Stimulated activated CD4-positive, alpha-beta T cell treated with anti-CD3 and anti-CD28 coated beads, Interleukin-4, amount 100 ng/mL, for 48 hours (primary cell): ENCODE results near the gene ARMC9.
"Not testable (repeated sequence)": the region's sequence is repeated elsewhere in the genome, so short reads cannot be mapped to it uniquely, and the experiment has no call there.

Source experiments
- DNase-seq, 2 donors: peaks; one replicate each; pipeline ENCODE4 v3.0.0-alpha.2; 2020; ENCODE audit warnings: low read depth in 2 of 2

ARMC9 gene

DNA sequence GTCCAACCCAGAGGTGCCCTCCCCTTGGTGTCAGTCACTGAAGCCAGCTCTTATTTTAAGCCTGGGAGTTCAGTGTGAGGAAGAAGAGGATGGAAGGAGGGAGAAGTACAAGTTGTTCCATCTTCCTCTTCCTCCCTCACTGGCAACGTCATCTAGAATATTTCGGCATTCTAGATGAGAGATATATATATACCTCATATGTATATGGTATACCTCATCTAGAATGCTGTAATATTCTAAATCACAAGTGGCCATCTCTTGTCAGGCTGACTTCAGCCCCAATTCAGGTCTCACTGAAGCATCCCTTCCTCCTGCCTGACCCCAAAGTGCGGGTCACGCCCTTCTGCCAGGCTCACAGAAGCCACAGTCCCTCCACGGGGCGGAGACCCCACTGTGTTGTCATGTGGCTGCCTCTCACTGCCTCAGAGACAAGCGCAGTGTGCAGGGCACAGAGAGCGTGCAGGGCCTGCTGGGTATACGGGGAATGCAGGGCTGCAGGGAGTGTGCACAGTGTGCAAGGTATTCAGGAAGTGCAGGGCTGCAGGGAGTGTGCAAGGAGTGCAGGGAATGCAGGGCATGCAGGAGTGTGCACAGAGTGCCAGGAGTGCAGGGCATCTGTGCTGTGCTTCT is 164.2 kb downstream of the ARMC9 start:
- DNase-seq, result no peak

DNA sequence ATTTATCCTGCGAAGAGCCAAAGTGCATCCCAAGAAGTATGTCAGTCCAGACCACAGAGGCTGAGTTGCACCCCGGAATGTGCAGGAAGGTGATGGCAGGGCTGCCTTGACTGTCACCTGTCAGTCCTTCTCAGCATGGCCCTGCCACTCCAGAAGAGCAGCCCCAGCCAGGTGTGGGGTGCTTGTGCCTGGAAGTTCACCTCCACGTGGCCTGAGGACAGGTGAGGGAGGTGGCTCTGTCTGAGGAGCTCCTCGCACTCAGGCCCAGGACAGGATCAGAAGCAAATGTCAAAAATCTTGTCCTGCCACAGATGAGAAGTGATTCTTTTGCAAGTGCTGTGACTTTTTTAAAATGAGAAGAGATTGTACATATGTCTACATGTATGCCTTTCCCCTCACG is 165.6 kb downstream of the ARMC9 start:
- DNase-seq, result no peak

DNA sequence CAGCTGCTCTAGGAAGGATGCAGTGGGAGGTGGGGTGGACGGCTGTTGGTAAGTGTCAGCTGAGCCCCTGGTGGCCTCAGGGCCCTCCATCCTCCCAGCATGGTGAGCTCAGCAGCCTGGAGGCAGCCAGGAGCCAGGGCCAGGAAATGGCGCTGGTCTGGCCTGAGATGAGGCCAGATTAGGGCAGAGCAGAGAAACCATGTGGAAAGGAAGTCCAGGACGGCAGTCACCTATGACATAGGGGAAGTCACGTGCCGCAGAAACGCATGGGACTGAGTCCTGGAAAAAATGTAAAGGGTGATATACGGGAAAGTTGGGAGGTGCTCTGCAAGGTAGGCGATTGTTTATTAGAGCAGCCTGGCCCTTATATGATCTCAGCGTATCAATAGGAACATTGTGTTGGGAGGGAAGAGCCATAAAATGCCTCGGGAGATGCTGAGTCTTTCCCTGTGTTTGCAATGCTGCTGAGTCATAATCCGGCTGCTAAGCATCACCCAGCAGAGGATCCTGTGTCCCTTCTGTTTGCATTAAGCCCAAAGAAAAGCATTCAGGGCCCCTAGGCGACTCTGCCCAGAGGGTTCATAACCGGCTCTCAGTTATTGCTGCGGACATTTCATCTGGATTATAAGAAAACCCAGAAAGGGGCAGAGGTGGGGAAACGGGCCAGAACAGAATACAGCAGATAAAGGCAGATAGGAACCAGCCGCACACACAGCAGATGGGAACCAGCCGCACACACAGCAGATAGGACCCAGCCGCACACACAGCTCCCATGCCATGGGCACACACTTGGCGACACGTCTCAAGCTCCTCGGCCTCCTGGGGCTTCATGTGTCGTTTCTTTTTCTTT is 166.8 kb downstream of the ARMC9 start:
- no peak for DNase-seq

DNA sequence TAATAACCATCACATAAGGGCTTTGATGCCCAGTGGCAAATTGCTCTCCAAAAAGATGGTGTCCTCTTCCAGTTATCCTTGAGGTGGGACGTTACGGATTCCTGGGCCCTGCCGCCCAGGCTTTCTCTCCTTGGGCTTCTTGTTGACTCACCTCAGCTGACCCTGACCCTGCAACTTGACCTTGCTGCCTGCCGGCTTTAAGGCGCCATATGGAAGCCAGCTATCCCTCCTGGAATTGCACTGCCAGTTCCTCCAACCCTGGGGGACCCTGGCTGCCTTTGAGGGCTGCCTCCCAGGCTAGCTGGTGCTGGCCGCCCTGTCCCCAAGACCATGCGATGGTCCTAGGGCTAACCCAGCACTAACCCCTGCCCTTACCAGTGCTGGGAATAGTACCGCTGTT is 168.7 kb downstream of the ARMC9 start:
- no peak for DNase-seq

DNA sequence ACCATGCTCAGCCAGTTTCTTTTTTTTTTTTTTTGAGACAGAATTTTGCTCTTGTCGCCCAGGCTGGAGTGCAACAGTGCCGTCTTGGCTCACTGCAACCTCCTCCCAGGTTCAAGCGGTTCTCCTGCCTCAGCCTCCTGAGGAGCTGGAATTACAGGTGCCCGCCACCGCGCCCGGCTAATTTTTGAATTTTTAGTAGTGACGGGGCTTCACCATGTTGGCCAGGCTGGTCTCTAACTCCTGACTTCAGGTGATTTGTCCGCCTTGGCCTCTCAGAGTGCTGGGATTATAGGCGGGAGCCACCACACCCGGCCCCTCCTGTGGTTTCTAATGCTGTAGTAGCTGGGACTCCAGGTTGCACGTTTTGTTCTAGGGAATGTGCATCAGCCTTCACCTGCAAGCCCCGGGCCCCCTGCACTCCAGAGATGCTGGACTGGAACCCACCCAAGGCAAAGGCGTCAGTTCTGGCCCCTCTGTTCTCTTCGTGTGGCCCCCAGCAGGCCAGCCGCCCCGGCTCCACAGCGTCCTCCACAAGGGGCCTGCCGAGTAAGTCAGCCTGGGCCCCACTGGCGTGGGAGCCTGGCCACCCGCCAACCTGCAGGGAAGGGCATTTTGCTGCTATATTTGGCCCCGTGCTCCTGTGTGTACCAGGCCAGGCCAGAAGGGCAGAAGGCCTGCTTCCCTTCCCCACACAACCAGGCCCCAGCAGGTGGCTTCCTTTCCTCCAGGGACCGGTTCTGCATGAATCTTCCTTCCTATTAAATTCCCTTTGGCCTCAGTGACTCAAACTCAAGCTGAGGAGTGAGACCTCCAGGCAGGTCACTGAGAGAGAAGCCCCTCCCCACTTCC is 171.4 kb downstream of the ARMC9 start:
- DNase-seq, result no peak

DNA sequence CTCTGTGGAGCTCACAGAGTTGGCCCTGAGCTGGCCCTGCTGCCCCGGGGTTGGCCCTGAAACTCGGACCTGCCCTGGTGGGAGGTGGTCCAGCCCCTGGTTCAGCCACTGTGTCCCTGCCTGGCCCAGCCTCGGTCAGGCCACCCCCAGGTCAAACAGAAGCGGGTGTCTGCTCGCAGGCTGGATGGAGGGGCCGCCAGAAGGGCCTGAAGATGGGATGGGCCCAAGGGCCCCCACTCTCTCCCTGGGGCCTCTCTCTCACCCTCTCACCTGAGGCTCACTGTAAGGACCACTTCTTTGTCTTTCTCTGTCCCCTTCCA is 172.0 kb downstream of the ARMC9 start:
- no peak for DNase-seq

DNA sequence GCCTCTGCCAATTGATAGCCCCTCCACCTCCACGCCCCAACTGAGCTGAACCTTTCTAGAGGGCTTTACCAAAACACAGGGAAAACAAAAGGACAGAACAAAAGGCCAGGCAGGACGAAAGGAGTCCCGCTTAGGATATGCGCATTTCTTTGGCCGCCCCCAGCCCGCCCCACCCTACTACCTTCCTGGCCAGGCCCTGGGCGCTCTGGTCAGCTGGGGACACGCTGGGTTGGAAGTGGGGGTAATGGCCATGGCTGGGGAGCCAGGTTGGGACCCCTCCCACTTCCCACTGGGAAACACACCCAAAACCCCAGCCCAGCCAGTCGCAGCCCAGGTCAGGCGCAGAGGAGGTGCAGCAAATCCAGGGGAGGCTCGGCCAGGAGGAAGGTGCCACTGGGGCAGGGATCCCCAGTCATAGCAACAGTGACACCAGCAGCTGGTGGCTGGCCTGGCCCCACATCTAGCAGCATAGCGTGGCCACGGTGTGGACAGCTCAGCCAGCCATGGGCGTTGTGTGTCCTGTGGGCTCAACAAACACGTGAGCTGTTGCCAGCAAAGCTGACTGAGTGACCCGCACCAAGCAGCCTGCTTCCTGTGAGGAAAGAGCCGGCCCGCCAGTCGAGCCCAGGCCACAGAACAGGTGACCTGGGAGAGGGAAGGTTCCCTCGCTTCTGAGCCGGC is 172.5 kb downstream of the ARMC9 start:
- no peak for DNase-seq

DNA sequence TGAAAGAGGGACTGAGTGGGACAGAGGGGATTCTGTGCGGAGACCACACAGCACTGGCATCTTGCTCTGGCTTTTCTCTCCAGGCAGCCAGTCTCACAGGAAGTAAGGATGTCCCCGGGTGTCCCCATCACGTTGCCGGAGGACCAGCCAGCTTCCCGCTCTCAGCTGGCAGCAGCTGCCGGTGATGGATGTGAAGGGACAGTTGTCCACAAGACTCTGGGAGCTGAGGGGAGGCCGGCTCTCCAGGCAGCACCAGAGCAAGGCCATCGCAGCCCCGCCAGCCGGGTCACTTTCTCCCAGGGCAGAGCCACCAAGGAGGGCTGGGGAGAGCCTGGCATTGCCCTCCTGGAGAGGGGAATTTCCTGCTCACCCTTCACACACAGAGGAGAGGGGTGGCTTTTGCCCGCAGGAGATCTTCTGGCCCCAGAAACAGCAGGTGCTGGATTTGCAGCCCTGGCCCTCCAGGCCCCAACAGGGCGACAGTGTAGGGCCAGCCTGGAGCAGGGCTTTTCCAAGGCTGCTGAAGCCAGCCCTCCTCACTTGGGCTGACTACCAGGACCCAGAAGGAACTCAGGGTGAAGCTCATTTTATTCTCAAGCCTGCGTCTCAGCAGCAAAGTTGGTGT is 173.1 kb downstream of the ARMC9 start:
- DNase-seq, result no peak

DNA sequence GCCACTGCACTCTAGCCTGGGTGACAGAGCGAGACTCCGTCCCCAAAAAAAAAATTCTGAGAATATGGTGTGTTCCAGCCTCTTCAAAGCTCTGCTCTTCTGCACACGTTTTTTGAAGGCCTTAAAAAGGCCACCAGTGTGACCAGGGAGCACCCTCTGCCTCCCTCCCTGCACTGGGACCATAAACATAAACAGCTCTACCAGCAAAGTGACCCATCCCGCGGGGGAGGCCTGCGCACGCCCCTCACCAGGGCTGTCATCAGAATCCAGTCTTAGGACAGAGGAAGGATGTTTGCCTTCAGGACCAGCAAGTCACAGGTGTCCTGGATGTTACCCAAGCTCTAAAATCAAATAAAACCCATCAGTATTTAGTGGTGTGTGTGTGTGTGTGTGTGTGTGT is 173.9 kb downstream of the ARMC9 start:
- no peak for DNase-seq

DNA sequence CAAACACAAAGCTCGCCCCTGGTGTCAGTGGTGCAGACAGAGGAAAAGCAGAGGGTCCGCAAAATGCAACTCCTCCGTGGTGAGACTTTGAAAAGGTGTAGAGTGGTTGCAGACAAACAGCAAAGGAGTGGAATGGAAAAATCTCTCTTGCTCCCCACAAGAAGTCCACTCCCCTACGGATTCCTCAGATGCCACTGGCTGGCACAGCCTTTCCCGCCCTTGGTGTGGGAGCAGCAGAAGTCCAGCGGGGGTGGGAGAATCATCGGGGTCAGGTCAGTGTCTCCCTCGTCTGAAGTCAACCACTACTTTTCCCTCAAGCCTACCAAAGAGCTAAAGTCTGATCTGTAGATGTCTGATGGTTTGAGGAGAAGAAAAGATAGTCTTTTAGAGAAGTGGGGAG is 174.8 kb downstream of the ARMC9 start:
- DNase-seq, result no peak

DNA sequence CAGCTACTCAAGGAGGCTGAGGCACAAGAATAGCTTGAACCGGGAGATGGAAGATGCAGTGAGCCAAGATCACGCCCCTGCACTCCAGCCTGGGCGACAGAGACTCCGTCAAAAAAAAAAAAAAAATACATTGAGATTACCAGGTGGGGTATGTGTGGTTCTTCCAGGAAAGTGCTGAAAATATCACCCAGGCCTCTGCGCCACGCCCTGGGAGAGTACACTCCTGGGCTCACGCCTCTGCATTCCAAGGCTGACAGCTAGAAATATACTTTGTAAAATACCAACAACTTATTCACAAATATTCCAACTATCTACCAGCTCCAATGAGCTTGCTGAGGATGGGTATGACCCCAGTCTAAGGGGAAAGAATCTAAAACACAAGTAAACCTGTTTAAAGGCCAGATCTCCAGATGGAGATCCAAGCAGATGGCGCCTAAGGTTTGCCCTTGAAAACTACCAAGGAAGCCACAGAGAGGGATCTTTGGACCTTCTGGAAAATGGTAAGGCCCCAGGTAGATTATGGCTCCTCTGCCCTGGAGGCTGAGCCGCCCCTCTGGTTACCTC is 175.4 kb downstream of the ARMC9 start:
- DNase-seq, result no peak

DNA sequence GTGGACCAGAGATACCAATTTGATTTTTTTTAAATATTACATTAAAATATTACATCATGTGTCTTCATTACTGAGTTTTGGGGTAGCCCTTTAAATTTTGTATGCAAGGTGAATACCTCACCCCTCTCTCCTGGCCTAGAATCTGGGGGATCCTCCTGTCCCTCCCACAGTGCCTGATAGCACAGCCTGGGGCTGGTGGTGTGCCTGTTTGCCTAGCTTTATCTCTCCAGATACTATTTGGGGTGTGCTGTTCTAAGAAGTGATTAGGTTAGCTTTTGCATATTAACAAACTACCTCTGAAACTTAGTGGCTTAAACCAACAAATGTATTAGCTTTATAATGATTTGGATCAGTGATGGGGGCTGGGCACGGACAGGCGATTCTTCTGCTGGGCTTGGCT is 176.3 kb downstream of the ARMC9 start:
- no peak for DNase-seq

DNA sequence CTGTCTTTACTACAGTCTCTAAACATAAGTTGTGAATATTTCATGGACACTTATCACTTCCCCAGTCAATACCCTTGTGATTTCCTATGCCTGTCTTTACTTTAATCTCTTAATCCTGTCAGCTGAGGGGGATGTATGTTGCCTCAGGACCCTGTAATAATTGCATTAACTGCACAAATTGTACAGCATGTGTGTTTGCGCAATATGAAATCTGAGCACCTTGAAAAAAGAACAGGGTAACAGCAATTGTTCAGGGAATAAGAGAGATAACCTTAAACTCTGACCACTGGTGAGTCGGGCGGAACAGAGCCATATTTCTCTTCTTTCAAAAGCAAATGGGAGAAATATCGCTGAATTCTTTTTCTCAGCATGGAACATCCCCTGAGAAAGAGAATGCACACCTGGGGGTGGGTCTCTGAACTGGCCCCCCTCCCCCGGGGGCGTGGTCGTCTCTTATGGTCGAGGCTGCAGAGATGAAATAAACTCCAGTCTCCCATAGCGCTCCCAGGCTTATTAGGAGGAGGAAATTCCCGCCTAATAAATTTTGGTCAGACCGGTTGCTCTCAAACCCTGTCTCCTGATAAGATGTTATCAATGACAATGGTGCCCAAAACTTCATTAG is 177.7 kb downstream of the ARMC9 start:
- not testable (repeated sequence) for DNase-seq

DNA sequence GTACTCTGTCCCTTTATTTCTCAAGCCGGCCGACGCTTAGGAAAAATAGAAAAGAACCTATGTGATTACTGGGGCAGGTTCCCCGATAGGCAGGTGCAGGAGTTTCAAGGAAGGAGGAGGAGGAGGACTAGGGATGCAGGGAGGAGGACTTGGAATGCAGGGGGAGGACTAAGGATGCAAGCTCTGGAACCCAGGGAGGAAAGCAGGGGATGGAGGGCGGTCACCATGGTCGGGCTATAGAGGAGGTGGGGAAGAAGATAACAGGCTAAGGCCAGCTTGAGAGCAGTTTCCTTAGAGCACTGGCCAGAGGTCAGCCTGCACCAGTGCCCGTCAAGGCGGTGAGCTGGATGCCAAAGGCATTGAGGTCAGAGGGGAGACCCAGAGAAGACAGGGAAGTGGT is 178.4 kb downstream of the ARMC9 start:
- no peak for DNase-seq

DNA sequence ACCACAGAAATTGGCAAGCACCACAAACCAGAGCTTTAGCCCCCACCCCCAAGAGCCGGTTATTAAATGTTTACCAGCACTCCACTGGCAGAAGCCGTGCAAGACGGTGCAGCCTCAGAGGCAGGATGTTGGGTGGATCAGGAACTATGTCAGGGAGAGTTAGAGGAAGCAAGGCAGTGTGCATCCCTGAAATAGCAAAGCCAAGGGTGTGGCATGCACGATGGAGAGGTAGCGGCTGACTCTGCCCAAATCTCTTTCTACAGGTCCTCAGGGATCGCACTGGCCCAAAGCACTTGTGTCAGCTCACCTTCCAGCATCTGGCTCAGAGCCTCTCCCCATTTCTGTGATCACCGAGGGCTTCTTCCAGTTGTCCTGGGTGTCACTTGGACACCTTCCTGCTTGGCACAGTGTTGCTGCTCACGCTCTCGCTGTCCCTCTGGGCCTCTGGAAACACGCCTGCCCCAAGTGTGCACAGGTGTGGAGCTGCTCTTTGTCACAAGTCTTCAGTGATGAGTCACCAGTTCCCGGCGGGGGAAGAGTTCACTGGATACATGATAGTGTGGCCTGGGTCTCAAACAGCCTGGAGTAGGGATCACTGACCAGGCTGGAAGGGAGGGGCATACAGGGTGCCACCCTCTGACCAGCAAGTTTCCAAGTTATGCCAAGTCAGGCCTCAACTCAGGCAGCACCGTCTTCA is 179.7 kb downstream of the ARMC9 start:
- no peak for DNase-seq

DNA sequence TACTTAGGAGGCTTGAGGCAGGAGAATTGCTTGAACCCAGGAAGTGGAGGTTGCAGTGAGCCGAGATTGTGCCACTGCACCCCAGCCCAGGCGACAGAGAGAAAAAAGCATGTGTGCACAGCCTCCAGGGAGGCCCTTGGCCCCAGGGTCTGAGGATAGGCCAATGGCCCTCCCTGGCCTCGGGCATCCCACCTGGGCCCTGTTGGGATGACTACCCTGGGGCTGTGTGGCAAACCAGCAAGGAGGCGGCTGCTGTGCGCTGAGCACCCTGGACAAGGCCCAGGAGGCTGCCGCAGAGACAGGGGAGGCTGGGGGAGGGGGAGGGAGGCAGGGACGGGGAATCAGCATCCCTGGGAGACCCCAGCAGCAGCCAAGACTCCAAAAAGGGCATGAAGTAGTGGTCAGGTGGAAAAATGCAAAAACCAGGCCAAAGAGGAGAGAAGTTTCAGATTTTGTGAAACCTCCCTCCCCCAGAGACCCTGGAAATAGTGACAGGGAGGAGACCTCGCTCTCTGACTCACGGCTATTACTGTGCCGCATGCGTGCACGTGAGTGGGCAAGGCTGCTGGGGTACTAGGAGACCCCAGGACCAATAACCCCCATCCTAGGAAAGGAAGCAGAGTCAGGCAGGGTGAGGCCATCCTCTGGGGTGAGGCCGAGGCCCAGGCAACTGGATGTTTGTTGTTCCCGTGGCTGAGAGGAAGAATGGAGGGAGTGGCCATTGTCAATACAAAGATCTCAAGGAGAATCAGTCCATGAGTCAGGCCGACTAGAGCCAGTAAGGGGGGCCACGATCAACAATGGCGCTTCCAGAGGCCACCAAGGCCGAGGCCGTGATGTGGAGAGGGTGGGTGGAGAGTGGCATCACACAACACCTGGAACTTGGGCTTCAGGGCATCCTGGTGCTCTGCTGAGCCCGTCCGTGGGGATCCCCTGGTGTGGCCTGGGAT is 181.1 kb downstream of the ARMC9 start:
- DNase-seq, result no peak

DNA sequence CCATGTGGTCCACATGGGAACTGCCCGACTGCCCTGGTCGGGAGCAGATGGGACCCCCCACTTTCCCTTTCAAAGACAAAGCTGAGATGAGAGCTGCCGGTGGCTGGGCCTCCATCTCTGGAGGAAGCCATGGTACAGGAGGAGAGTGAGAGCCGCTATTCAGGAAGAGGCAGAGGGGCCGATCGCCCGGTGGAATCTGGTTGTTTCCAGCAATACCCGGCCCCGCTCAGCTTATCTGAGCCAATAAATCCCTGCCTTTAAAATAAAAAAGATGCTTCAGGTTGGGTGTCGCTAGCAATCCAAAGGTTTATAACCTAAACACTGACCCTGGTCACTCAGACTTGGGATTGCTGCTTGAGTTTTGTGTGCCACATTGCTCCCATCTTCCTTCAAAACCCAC is 181.9 kb downstream of the ARMC9 start:
- no peak for DNase-seq

DNA sequence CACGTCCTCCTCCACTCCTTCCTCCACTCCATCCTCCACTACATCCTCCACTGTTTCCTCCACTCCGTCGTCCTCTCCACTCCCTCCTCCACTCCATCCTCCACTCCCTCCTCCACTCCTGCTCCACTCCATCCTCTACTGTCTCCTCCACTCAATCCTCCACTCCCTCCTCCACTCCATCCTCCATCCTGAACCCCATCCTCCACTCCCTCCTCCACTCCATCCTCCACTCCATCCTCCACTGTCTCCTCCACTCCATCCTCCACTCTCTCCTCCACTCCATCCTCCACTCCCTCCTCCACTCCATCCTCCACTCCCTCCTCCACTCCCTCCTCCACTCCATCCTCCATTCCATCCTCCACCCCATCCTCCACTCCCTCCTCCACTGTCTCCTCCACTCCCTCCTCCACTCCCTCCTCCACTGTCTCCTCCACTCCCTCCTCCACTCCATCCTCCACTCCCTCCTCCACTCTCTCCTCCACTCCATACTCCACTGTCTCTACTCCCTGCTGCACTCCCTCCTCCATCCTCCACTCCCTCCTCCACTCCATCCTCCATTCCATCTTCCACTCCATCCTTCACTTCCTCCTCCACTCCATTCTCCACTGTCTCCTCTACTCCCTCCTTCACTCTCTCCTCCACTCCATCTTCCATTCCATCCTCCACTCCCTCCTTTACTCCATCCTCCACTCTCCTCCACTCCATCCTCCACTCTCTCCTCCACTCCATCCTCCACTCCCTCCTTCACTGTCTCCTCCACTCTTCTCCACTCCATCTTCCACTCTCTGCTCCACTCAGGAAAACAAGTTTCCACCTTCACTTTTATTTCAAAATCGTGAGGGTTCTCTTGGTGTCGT is 182.8 kb downstream of the ARMC9 start:
- DNase-seq, result no peak
